GM12878 (cell line): ENCODE results near the gene UBXN11. TPM values are rescaled to one million over a fixed set of nuclear protein-coding genes. Genes with fewer than 3 reads are reported as not detected.

ENCODE experiments used
- ASH2L ChIP-seq: fragments of 300-600, 200-600 bp; sonication (generic); IDR thresholded peaks from 2 replicates; pipeline ENCODE4 v1.6.1; 2017; ENCODE audit warnings: low read depth, mild to moderate bottlenecking, borderline replicate concordance
- BACH1 ChIP-seq: fragments of 450-650 bp; IDR thresholded peaks from 2 replicates; pipeline ENCODE4 v1.6.1; 2017; ENCODE audit warnings: mild to moderate bottlenecking, borderline replicate concordance
- CREB1 ChIP-seq: IDR thresholded peaks from 2 replicates; pipeline ENCODE4 v1.6.1; 2012; ENCODE audit warnings: low read depth, mild to moderate bottlenecking, inconsistent platforms
- DPF2 ChIP-seq: fragments of 450-650 bp; IDR thresholded peaks from 2 replicates; pipeline ENCODE4 v1.6.1; 2017; ENCODE audit warnings: mild to moderate bottlenecking
- EP300 ChIP-seq, 2 experiments: fragments of 150-350 bp in 1 of 2; IDR thresholded peaks; 2 replicates each; pipeline ENCODE4 v1.6.1; 2011 to 2012; ENCODE audit warnings: low read depth in 2 of 2, low read length in 2 of 2, borderline replicate concordance in 1 of 2, improper control_type of control experiment in 1 of 2, inconsistent platforms in 1 of 2; ENCODE audit not compliant: control insufficient read depth in 1 of 2
- FOS ChIP-seq: IDR thresholded peaks from 3 replicates; pipeline ENCODE4 v1.6.1; 2011; ENCODE audit warnings: borderline replicate concordance; ENCODE audit not compliant: insufficient read length; ENCODE audit errors: extremely low read depth
- FOXK2 ChIP-seq: fragments of 450-650 bp; IDR thresholded peaks from 2 replicates; pipeline ENCODE4 v1.6.1; 2017; ENCODE audit warnings: mild to moderate bottlenecking, moderate library complexity
- HDAC6 ChIP-seq: fragments of 200-600 bp; sonication (generic); IDR thresholded peaks from one replicate; pipeline ENCODE4 v1.8.0; 2017; ENCODE audit warnings: antibody characterized with exemption; ENCODE audit not compliant: unreplicated experiment
- IKZF1 ChIP-seq: fragments of 450-650 bp; conservative IDR thresholded peaks from 2 replicates; pipeline ENCODE4 v1.6.1; 2017; ENCODE audit warnings: antibody characterized with exemption, mild to moderate bottlenecking
- MTA2 ChIP-seq: fragments of 450-650 bp; IDR thresholded peaks from 2 replicates; pipeline ENCODE4 v1.6.1; 2016; ENCODE audit warnings: low read depth, mild to moderate bottlenecking, moderate library complexity
- MXI1 ChIP-seq: fragments of 150-350 bp; IDR thresholded peaks from 2 replicates; pipeline ENCODE4 v1.6.1; 2011; ENCODE audit warnings: low read depth, mild to moderate bottlenecking, inconsistent platforms, low read length, improper control_type of control experiment
- MYB ChIP-seq: fragments of 150-350 bp; IDR thresholded peaks from 2 replicates; pipeline ENCODE4 v1.6.1; 2014; ENCODE audit warnings: mild to moderate bottlenecking, low read depth, low read length, borderline replicate concordance
- NBN ChIP-seq: fragments of 450-650 bp; IDR thresholded peaks from 2 replicates; pipeline ENCODE4 v1.6.1; 2016
- NFIC ChIP-seq: IDR thresholded peaks from 2 replicates; pipeline ENCODE4 v1.6.1; 2012; ENCODE audit warnings: low read depth, mild to moderate bottlenecking, inconsistent platforms, low read length, moderate library complexity
- PAX5 ChIP-seq: IDR thresholded peaks from 2 replicates; pipeline ENCODE4 v1.6.1; 2011; ENCODE audit warnings: low read depth, low read length, borderline replicate concordance
- POLR2AphosphoS5 ChIP-seq: IDR thresholded peaks from 2 replicates; pipeline ENCODE4 v1.6.1; 2011; ENCODE audit warnings: mild to moderate bottlenecking, low read length, inconsistent platforms
- RCOR1 ChIP-seq: conservative IDR thresholded peaks from 2 replicates; pipeline ENCODE4 v1.6.1; 2012; ENCODE audit warnings: low read depth, low read length, improper control_type of control experiment
- SMC3 ChIP-seq: IDR thresholded peaks from 2 replicates; pipeline ENCODE4 v1.6.1; 2011; ENCODE audit warnings: low read length, improper control_type of control experiment, borderline replicate concordance
- SPI1 ChIP-seq: IDR thresholded peaks from 2 replicates; pipeline ENCODE4 v1.6.1; 2011; ENCODE audit warnings: low read depth, mild to moderate bottlenecking, low read length, moderate library complexity, borderline replicate concordance; ENCODE audit not compliant: insufficient read depth
- SREBF1 ChIP-seq: IDR thresholded peaks from 2 replicates; pipeline ENCODE4 v1.6.1; 2012; ENCODE audit warnings: mild to moderate bottlenecking, low read length
- SRF ChIP-seq, 2 experiments: IDR thresholded peaks; 2 replicates each; pipeline ENCODE4 v1.6.1; 2011; ENCODE audit warnings: low read depth in 2 of 2, low read length in 2 of 2, mild to moderate bottlenecking in 1 of 2, moderate library complexity in 1 of 2
- STAT1 ChIP-seq: fragments of 450-650 bp; conservative IDR thresholded peaks from 2 replicates; pipeline ENCODE4 v1.6.1; 2014; ENCODE audit warnings: antibody characterized with exemption, mild to moderate bottlenecking
- WRNIP1 ChIP-seq: IDR thresholded peaks from 2 replicates; pipeline ENCODE4 v1.6.1; 2011; ENCODE audit warnings: low read depth, low read length, improper control_type of control experiment, borderline replicate concordance
- YY1 ChIP-seq: IDR thresholded peaks from 2 replicates; pipeline ENCODE4 v1.6.1; 2011; ENCODE audit warnings: low read depth, mild to moderate bottlenecking, low read length
- ZBED1 ChIP-seq: IDR thresholded peaks from 2 replicates; pipeline ENCODE4 v1.6.1; 2016; ENCODE audit warnings: borderline replicate concordance
- polyA plus RNA-seq, 11 experiments: library from polyadenylated mRNA; depleted of rRNA in 4 of 11; unstranded in 6 of 11; stranded (reverse) in 5 of 11; fragments of >200 nt; fragmentation: Nextera tagmentation in 4 of 11; fragmentation: Illumina TruSeq in 1 of 11; extraction: Ambion mirVana in 4 of 11; extraction: Trizol in 1 of 11; gene quantifications; 1 replicate in 1 of 11; 2 replicates in 10 of 11; pipeline versions ENCODE4 v1.2.1 to v1.2.3, GENCODE V29; 2011 to 2016; ENCODE audit warnings: inconsistent platforms in 2 of 11, missing spikeins in 2 of 11, low read depth in 1 of 11
- total RNA-seq, 4 experiments: library from RNA; depleted of rRNA in 3 of 4; stranded (reverse); fragments of >200 nt in 3 of 4; fragmentation: Illumina TruSeq in 1 of 4; extraction: Trizol in 1 of 4; gene quantifications; 2 replicates each; pipeline versions ENCODE4 v1.2.1 to v1.2.3, GENCODE V29; 2013 to 2021
- TF ChIP-seq, protein P1 (sequence below): fragments of 450-650 bp; IDR thresholded peaks from 2 replicates; pipeline ENCODE4 v1.6.1; 2017; ENCODE audit warnings: antibody characterized with exemption, mild to moderate bottlenecking, moderate library complexity
- TF ChIP-seq, protein P2 (sequence below): IDR thresholded peaks from 2 replicates; pipeline ENCODE4 v1.6.1; 2012; ENCODE audit warnings: low read depth, low read length, improper control_type of control experiment
- TF ChIP-seq, protein P3 (sequence below): IDR thresholded peaks from 2 replicates; pipeline ENCODE4 v1.6.1; 2011; ENCODE audit warnings: low read depth, mild to moderate bottlenecking, low read length, moderate library complexity, borderline replicate concordance; ENCODE audit errors: extremely low read depth

Gene UBXN11
- total and polyA plus RNA-seq, 10 of the 15 experiments (the other 5 are each of a cell fraction or from before 2014, with no cell fraction given): 0.32 to 34.4 (median 9.6) TPM

DNA sequence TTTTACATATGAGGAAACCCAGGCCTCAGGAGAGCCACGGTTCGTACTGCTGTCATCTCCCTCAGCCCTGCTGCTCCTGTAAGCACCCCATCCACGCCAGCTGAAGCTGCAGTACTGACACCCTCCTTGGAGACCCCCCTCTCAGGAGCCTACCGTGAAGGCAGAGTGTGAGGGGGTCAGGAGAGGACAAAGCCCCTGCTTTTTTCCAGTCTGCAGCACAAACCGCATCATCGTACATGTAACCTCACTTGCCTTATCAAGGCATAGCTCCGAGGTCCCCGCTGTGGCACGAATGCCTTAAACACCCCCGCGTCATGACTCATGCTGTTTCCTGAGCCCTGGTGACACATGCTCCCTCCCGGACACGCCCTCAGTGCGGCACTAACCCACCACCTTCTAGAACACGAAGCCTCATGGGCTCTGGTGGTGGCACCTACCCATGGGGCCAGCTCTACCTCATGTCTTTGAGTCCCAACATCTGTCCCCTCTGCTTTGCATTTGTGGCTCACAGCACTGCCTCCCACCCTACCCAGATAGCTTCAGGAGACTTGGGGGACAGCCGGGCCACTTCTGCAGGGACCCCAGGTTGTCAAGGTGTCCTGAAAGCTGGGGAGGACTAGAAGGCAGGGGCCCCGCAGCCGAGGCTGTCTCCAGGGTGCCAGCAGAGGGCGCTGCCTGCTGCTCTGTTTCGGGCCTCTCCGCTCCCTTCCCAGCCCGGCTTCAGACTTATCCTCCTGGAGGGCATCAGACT lies 21.7 kb downstream of the UBXN11 start (continued):
- TF ChIP-seq POLR2AphosphoS5 (peak; percentile 33; the same call in 1 of the 2 replicates), NBN (no peak), RCOR1 (no peak), FOS (no peak), MXI1 (no peak; the same call in 1 of the 2 replicates), SMC3 (peak; percentile 93), PAX5 (no peak), STAT1 (no peak), EP300 (IDR thresholded peaks at IDR 0.05; ENCODE audit: borderline replicate concordance in 1 of 2, control insufficient read depth in 1 of 2, low read depth in 2 of 2, low read length in 2 of 2) (no peak), CREB1 (no peak), SREBF1 (no peak), IKZF1 (0 out of 2 replicates have a peak, but pooled peaks have one; percentile 21), SPI1 (no peak), HDAC6 (no peak), MYB (no peak), SRF (IDR thresholded peaks at IDR 0.05; ENCODE audit: low read depth in 2 of 2, low read length in 2 of 2) (peak; percentile 43 to 69; a peak in 2 of 4 replicates), BACH1 (no peak; the same call in 1 of the 2 replicates), NFIC (no peak), DPF2 (no peak), ZBED1 (no peak), WRNIP1 (no peak), YY1 (peak; percentile 67), ASH2L (no peak), MTA2 (0 out of 2 replicates have a peak, but pooled peaks have one; percentile 22), FOXK2 (no peak)
- TF ChIP-seq, protein P1, sequence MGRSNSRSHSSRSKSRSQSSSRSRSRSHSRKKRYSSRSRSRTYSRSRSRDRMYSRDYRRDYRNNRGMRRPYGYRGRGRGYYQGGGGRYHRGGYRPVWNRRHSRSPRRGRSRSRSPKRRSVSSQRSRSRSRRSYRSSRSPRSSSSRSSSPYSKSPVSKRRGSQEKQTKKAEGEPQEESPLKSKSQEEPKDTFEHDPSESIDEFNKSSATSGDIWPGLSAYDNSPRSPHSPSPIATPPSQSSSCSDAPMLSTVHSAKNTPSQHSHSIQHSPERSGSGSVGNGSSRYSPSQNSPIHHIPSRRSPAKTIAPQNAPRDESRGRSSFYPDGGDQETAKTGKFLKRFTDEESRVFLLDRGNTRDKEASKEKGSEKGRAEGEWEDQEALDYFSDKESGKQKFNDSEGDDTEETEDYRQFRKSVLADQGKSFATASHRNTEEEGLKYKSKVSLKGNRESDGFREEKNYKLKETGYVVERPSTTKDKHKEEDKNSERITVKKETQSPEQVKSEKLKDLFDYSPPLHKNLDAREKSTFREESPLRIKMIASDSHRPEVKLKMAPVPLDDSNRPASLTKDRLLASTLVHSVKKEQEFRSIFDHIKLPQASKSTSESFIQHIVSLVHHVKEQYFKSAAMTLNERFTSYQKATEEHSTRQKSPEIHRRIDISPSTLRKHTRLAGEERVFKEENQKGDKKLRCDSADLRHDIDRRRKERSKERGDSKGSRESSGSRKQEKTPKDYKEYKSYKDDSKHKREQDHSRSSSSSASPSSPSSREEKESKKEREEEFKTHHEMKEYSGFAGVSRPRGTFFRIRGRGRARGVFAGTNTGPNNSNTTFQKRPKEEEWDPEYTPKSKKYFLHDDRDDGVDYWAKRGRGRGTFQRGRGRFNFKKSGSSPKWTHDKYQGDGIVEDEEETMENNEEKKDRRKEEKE: no peak
- TF ChIP-seq, protein P2, sequence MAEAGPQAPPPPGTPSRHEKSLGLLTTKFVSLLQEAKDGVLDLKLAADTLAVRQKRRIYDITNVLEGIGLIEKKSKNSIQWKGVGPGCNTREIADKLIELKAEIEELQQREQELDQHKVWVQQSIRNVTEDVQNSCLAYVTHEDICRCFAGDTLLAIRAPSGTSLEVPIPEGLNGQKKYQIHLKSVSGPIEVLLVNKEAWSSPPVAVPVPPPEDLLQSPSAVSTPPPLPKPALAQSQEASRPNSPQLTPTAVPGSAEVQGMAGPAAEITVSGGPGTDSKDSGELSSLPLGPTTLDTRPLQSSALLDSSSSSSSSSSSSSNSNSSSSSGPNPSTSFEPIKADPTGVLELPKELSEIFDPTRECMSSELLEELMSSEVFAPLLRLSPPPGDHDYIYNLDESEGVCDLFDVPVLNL: no peak
- TF ChIP-seq, protein P3, sequence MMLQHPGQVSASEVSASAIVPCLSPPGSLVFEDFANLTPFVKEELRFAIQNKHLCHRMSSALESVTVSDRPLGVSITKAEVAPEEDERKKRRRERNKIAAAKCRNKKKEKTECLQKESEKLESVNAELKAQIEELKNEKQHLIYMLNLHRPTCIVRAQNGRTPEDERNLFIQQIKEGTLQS: no peak
